ENCODE results near the gene PARK7.

The PARK7 gene

DNA sequence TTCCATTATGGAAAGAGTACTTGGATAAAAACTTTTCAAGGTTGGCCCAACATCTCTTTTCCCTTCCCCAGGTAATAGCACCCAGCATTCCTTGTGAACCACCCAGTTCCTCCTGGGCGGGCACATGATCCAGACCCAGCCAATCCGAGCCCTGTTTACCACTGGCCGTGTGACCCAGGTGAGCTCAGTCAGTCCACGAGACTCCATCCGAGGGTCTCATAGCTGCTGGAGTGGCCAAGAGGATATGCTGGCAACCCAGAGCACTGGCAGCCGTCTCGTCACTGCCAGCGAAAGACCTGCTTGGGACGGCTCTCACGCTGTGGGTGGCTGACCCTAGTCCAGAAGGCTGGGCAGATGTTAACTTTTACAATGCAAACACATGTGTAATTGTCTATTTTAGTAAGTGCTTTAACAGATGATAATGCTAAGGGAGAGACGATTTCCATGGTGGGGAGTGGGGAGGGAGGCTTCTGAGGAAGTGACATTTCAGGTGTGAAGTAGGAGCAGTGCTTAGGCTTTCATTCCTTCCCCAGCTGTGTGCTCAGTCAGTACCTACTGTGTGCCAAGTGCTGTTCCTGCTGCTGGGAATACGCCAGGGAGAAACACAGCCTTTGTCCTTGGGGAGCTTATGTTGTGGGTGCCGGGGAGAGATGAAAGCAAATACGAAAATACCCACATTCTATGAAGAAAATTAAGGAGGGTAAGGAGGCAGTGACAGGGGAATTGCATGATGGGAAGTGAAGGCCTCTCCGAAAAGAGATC is 24.5 kb downstream of the PARK7 start:
- no peak for DNase-seq

DNA sequence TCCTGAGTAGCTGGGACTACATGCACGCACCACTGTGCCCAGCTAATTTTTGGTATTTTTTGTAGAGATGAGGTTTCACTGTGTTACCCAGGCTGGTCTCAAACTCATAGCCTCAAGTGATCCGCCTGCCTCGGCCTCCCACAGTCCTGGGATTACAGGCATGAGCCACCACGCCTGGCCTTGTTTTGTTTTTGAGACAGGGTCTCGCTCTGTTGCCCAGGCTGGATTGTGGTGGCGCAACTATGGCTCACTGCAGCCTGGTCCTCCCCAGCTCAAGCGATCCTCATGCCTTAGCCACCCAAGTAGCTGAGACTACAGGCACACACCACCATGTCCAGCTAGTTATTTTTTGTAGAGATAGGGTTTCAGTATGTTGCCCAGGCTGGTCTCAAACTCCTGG is 26.0 kb downstream of the PARK7 start:
- DNase-seq, result no peak

DNA sequence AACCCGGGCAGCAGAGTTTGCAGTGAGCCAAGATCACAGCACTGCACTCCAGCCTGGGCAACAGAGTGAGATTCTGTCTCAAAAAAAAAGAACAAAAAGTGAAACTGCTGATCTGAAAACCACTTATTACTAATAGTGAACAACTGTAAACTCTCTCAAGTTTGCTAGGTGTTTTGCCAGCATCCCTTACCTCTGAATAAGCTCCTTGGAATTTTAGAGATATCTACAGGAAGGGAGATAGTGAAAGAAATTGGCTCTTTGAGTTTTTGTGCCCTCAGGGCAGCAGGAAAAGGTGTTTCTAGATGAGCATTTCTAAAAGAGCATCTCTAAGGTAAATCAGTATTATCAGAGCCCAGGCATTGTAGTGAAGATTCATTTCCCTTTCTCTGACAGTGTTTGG is 27.1 kb downstream of the PARK7 start:
- no peak for DNase-seq

DNA sequence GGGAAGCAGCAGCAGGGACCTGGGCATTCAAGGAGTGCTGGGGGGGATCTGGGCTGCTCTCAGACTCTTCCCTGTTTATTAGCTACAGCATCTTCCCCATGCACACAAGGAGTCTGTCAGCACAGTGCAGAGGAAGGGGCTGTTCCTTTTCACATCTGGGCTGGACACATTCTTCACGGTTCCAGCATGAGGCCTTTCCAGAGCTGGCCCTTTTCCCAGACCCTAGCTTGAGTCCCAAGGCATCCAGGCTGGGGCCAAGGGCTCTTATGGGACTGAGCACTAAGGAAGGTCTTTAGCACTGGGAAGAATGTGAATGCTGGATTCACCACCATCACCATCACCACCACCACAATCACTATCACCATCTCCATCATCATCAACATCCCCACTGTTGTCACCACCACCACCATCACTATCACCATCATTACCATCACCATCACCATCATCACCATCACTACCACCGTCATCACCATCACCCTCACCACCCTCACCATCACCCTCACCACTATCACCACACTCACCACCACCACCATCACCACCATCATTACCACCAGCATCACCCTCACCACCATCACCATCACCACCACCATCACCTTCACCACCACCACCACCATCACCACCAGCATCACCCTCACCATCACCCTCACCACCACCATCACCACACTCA is 28.4 kb downstream of the PARK7 start:
- no peak for DNase-seq

- DNase-seq, result no peak
These were observed 30.3 kb downstream of the PARK7 start for GRCh38 chr1:7991504-7992440.

DNA sequence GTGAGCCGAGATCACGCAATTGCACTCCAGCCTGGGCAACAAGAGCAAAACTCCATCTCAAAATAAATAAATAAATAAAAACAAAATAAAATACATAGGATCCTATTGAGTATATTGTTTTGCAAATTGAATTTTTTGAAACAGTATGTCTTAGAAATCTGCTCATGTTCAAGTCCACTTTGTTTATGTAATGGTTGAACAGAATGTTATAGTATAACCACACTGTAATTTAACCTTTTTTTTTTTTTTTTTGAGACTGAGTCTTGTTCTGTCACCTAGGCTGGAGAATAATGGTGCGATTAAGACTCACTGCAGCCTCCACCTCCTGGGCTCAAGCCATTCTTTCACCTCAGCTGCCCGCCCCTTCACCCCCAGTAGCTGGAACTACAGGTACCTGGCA is 31.4 kb downstream of the PARK7 start:
- no peak for DNase-seq

DNA sequence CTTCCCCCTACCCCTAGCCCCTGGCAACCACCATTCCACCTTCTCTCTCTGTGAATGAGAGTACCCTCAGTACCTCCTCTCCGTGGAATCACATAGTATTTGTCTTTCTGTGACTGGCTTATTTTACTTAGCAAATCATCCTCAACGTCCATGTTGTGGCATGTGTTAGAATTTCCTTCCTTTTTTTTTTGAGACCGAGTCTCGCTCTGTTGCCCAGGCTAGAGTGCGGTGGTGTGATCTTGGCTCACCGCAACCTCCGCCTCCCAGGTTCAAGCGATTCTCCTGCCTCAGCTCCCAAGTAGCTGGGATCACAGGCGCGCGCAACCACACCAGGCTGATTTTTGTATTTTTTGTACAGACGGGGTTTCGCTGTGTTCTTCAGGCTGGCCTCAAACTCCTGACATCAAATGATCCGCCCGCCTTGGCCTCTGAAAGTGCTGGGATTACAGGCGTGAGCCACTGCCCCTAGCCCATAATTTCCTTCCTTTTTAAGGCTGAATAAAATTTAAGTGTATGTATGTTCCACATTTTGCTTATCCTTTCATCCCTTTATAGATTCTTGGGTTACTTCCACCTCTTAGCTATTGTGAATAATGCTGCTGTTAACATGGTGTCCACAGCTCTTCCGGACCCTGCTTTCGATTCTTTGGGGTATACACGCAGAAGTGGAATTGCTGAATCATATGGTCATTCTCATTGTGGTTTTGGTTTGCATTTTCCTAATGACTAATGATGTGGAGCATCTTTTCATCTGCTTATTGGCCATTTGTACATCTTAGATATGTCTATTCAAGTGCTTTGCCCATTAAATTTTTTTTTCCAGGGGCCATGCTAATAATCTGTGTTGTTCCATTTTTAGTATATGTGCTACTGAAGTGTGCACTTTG is 32.3 kb downstream of the PARK7 start:
- DNase-seq, result no peak

GRCh38 chr1:7994827-7995226 is 33.3 kb downstream of the PARK7 start:
- DNase-seq, result no peak

DNA sequence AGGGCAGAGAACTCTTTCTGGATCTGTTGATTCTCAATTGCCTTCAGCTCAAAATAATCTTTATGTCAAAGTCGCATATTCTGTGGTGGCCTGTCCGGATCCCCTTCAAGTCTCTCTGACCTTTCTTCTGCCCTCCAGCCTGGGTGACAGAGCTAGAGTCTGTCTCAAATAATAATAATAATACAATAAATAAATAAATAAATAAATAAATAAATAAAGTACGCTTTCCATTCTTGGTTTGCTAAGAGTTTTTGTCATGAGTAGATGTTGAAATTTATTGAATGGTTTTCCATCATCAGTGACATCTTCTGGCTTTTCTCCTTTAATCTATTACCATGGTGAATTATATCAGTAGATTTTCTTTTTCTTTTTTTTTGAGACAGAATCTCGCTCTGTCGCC is 33.9 kb downstream of the PARK7 start:
- DNase-seq, result no peak

DNA sequence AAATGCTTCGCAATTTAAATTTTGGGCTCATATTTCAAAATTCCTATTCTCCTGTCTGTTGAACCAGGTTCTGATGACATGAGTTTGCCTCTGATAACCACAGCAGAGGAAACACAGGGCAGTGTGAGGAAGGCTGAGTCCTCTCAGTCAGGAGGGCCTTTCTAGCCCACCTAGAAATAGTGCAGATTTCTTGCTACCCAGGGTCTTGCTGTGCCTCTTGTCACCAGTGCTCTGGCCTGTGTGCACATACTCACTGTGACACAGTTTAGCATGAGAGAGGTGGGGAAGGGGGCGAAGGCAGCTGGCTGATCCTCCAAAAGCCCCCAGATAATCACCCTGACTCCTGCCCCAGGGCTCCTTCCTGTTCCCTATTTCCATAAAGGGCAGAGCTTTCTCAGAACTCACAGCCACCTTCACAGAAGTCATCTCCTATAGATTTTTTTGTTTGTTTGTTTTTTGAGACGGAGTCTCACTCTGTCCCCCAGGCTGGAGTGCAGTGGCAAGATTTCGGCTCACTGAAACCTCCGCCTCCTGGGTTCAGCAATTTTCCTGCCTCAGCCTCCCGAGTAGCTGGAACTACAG is 40.9 kb downstream of the PARK7 start:
- DNase-seq, result no peak

GRCh38 chr1:8002921-8003320 is 41.4 kb downstream of the PARK7 start:
- DNase-seq, result no peak

DNA sequence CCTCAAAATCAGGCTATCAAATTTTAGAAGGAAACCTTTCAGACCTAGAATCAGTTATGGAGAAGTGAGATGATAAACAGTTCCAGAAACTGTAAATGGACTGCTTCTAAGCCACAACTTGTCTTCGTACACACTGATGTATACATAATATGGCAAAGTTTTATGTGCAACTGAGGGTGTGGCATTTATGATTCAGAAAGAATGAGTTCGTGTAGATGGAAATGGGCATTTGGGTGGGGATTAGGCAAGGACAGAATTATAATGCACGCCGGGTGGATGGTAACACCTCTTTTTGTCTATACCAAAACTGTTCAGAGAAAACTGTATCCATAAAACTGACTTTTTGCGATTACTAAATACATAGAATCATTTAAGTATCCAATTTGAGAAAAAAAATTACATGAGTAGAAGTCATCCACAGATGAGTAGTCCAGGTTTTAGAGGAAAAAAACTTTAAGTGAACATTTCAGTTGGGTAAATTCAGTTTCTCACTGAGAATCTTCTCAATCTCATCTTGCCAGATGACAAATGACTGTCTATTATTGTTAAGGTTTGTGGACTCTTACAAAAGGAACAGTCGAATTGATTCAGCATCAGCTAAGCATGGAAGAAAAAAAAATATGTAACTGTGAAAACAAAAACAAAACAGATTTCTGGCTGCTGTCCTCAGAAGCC is 42.1 kb downstream of the PARK7 start:
- DNase-seq, result no peak

DNA sequence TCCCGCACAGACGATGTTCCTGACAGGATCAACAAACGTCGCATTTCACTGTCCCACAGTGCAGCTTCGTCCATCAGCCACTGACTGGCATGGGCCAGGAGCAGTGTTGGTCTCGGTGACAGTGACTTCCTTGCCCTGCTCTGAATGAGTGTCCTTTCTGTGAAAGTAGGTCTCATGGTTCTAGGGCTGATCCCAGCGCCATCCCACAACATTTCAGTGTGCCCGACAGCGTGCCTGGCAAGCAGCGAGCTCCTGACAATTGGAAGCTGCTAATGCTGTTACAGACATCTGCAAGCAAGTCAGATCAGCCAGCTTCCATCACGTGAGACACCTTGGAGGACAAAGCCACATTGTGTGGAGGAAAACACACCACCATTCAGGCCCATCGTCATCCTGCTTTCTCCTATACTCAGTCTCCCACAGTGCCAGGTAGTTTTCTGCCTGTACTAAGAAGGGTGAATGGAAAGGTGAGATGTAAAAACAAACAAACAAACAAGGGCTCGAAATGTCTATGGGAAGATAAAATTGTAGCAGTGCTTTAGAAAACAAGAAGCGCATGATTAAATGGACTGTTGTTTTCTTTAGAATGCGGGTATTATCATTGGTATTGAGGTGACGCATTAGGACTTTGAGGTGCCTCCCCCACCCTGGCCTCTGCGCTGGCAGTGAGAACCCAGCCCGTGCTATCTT is 42.7 kb downstream of the PARK7 start:
- DNase-seq, result no peak

- no peak for DNase-seq
These were observed 43.5 kb downstream of the PARK7 start for GRCh38 chr1:8004803-8005573.

DNA sequence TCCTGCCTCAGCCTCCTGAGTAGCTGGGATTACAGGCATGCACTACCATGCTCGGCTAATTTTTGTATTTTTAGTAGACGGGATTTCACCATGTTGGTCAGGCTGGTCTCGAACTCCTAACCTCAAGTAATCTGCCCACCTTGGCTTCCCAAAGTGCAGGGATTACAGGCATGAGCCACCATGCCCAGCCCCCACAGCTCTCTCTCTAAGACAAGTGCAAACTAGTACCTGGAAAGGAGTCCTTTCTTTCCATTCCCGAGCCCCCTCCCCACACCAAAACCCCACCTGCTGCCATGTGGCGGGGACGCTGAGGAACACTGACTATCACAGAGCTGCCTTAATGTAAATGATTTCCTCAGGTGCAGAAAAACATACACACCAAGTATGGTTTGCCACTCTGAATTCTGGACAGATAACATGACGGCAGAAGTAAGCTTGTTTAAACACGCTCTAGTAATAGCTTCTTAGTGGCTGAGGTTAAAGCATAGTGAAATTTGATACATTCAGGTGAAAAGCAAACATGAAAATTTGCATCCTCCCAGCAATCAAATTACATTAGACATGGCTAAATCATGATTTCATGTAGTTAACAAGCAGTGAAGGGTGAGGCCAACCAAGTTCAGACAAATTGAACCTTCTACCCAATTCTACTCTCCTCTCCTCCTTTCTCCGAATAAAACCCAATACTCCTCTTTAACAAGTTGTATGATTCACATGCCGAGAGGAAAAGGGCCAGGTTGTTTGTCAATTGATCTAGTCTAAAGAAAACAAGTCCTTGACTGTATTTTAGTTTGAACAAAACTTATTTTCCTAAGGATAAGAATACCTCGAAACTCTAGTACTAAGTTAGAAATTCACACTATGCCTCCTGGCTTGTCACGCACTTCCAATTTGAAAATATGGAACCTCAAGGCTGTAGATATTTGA is 44.8 kb downstream of the PARK7 start:
- no peak for DNase-seq

GRCh38 chr1:8009043-8010002 is 47.8 kb downstream of the PARK7 start:
- DNase-seq, result no peak

GRCh38 chr1:8010080-8010664 is 48.7 kb downstream of the PARK7 start:
- DNase-seq, result no peak
